HEK293T (cell line): ENCODE data around the gene EEF1A1.
"Not testable (repeated sequence)": the region's sequence is repeated elsewhere in the genome, so short reads cannot be mapped to it uniquely, and the experiment has no call there.

Experiments used
- CTCF ChIA-PET: fragments of 350-600 bp; formaldehyde crosslinking; extraction: SDS; loops from one replicate; lab custom pipeline; 2021; ENCODE audit warnings: antibody characterized with exemption, inconsistent platforms; lab: Yijun Ruan, JAX
- POLR2A ChIA-PET: fragments of 350-600 bp; formaldehyde crosslinking; extraction: SDS; loops from one replicate; lab custom pipeline; 2020; ENCODE audit warnings: antibody characterized with exemption, inconsistent platforms; lab: Yijun Ruan, JAX
- DNase-seq: peaks from one replicate; pipeline ENCODE4 v3.0.0; 2012; ENCODE audit warnings: mixed read lengths; ENCODE audit errors: extremely low spot score
- ARNT ChIP-seq: fragments of 450-650 bp; IDR thresholded peaks from 2 replicates; pipeline ENCODE4 v1.6.1; 2017; ENCODE audit warnings: mild to moderate bottlenecking
- BHLHE40 ChIP-seq: fragments of 450-650 bp; IDR thresholded peaks from 2 replicates; pipeline ENCODE4 v1.6.1; 2016; ENCODE audit warnings: mild to moderate bottlenecking, moderate library complexity, borderline replicate concordance
- CTBP1 ChIP-seq: fragments of 450-650 bp; IDR thresholded peaks from 2 replicates; pipeline ENCODE4 v1.6.1; 2016; ENCODE audit warnings: borderline replicate concordance
- ELF4 ChIP-seq: fragments of 450-650 bp; IDR thresholded peaks from 2 replicates; pipeline ENCODE4 v1.6.1; 2017; ENCODE audit warnings: antibody characterized with exemption
- FOXA1 ChIP-seq: fragments of 450-650 bp; IDR thresholded peaks from 2 replicates; pipeline ENCODE4 v1.6.1; 2016; ENCODE audit warnings: mild to moderate bottlenecking
- FOXK2 ChIP-seq: fragments of 450-650 bp; IDR thresholded peaks from 2 replicates; pipeline ENCODE4 v1.6.1; 2016; ENCODE audit warnings: mild to moderate bottlenecking
- FOXM1 ChIP-seq: fragments of 450-650 bp; IDR thresholded peaks from 2 replicates; pipeline ENCODE4 v1.6.1; 2017; ENCODE audit warnings: mild to moderate bottlenecking, borderline replicate concordance
- HDGF ChIP-seq: fragments of 450-650 bp; IDR thresholded peaks from 2 replicates; pipeline ENCODE4 v1.6.1; 2017; ENCODE audit warnings: antibody characterized with exemption, borderline replicate concordance
- L3MBTL2 ChIP-seq: fragments of 450-650 bp; conservative IDR thresholded peaks from 2 replicates; pipeline ENCODE4 v1.6.1; 2016; ENCODE audit warnings: mild to moderate bottlenecking
- LEF1 ChIP-seq: fragments of 450-650 bp; IDR thresholded peaks from 2 replicates; pipeline ENCODE4 v1.6.1; 2017; ENCODE audit warnings: mild to moderate bottlenecking, borderline replicate concordance
- NFRKB ChIP-seq: fragments of 450-650 bp; IDR thresholded peaks from 2 replicates; pipeline ENCODE4 v1.6.1; 2016; ENCODE audit warnings: mild to moderate bottlenecking, moderate library complexity
- SP1 ChIP-seq: fragments of 450-650 bp; IDR thresholded peaks from 2 replicates; pipeline ENCODE4 v1.6.1; 2017
- SUZ12 ChIP-seq: fragments of 450-650 bp; IDR thresholded peaks from 2 replicates; pipeline ENCODE4 v1.6.1; 2016; ENCODE audit warnings: mild to moderate bottlenecking
- TARDBP ChIP-seq: fragments of 450-650 bp; IDR thresholded peaks from 2 replicates; pipeline ENCODE4 v1.6.1; 2016
- ZNF384 ChIP-seq: fragments of 450-650 bp; IDR thresholded peaks from 2 replicates; pipeline ENCODE4 v1.6.1; 2016
- TF ChIP-seq, protein P1 (sequence below): fragments of 450-650 bp; IDR thresholded peaks from 2 replicates; pipeline ENCODE4 v1.6.1; 2016

EEF1A1 gene

DNA sequence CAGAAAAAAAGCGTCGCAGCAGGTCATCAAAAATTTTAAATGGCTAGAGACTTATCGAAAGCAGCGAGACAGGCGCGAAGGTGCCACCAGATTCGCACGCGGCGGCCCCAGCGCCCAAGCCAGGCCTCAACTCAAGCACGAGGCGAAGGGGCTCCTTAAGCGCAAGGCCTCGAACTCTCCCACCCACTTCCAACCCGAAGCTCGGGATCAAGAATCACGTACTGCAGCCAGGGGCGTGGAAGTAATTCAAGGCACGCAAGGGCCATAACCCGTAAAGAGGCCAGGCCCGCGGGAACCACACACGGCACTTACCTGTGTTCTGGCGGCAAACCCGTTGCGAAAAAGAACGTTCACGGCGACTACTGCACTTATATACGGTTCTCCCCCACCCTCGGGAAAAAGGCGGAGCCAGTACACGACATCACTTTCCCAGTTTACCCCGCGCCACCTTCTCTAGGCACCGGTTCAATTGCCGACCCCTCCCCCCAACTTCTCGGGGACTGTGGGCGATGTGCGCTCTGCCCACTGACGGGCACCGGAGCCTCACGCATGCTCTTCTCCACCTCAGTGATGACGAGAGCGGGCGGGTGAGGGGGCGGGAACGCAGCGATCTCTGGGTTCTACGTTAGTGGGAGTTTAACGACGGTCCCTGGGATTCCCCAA, at the start of gene EEF1A1:
TSS of gene EEF1A1 (minus strand) at position 345 of the 663 bp plus-strand sequence. CDS start 1,006 bp downstream, outside the sequence.
- POLR2A ChIA-PET: interaction anchor here (0.5 to 3.0 kb wide), 41 partner anchors 8 to 132 kb away, joined by 3 to 51 read pairs (median 5); partner anchors contain the start of genes MTO1 and SLC17A5
- CTCF ChIA-PET: interaction anchor here (0.7 to 1.0 kb wide), 4 partner anchors 27 to 120 kb away, joined by 3 to 4 read pairs (median 3); no protein-coding TSS in a partner anchor
- TF ChIP-seq FOXA1 (no peak), ZNF384 (no peak), CTBP1 (0 out of 2 replicates have a peak, but pooled peaks have one; percentile 38), L3MBTL2 (peak; percentile 77), NFRKB (peak; percentile 34; the same call in 1 of the 2 replicates), ELF4 (peak; percentile 98), BHLHE40 (no peak), FOXM1 (no peak), SUZ12 (no peak), SP1 (no peak), ARNT (peak; percentile 78), LEF1 (no peak; the same call in 1 of the 2 replicates), HDGF (no peak), FOXK2 (no peak), TARDBP (no peak)
- TF ChIP-seq, protein P1, sequence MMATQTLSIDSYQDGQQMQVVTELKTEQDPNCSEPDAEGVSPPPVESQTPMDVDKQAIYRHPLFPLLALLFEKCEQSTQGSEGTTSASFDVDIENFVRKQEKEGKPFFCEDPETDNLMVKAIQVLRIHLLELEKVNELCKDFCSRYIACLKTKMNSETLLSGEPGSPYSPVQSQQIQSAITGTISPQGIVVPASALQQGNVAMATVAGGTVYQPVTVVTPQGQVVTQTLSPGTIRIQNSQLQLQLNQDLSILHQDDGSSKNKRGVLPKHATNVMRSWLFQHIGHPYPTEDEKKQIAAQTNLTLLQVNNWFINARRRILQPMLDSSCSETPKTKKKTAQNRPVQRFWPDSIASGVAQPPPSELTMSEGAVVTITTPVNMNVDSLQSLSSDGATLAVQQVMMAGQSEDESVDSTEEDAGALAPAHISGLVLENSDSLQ: peak; percentile 52; the same call in 1 of the 2 replicates
- peak; percentile 93 for DNase-seq

DNA sequence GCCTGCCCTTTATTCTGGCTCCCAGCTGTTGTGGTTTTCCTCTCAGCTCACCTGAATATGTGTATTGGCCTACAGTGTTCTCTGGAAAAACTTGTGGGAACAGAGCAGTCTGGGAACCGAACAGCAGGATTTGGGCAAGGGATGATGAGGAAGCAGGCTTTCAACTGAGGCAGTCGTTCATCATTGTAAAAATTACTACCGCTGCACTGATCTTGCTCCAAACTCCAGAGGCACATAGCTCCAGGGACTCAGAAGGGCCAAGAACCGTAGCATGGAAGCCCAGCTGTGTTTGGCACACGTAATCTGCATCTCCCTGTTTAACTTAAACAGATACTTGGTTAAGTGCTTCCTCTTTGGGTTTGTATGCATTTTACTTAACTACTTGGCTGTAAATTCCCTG, 48.3 kb upstream of the EEF1A1 start:
- ChIA-PET CTCF (interaction anchor here (1.4 kb wide), 1 partner anchor 10 kb away, joined by 4 read pairs; no protein-coding TSS in a partner anchor), POLR2A (interaction anchor here (2.0 kb wide), 1 partner anchor 11 kb away, joined by 6 read pairs; no protein-coding TSS in a partner anchor)
- no peak for TF ChIP-seq ARNT
- TF ChIP-seq NFRKB: no peak
- TF ChIP-seq L3MBTL2: no peak
- TF ChIP-seq ELF4: no peak
- no peak for TF ChIP-seq ZNF384
- no peak for TF ChIP-seq BHLHE40
- TF ChIP-seq FOXA1: no peak
- TF ChIP-seq FOXM1: no peak
- no peak for TF ChIP-seq SP1
- TF ChIP-seq CTBP1: no peak
- no peak for TF ChIP-seq LEF1
- DNase-seq: no peak

DNA sequence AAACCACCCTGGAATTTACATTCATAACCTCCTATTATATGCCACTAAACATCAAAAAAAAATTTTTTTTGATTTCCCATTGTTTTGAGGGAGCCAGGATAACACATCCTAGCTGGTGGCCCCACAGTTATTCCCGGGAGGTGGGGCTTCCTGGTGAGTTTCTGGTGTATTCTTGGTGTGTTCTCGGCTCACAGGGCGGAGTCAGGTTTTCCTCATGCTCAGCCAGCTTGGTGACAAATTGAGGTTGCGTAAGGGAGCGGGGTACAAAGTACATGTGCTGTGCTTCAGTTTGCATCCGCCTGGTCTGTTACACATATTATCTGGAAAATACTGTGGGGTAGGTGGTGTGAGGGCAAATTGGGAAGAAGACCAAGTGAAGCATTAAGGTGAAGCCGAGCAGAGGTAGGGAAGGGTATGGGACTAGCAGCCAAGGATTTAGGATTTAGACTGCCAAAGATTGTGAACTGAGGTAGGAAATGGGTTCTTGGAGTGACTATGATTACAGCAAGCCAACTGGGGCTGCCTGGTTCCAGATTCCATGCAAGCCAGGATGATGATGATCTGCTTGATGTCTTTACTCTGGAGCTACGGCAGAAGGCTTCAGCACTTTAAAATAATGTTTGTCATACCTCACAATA, 46.2 kb upstream of the EEF1A1 start:
- CTCF ChIA-PET: interaction anchor here (1.4 kb wide), 1 partner anchor 19 kb away, joined by 5 read pairs; no protein-coding TSS in a partner anchor
- no peak for TF ChIP-seq NFRKB
- no peak for TF ChIP-seq ARNT
- no peak for TF ChIP-seq ELF4
- no peak for TF ChIP-seq L3MBTL2
- TF ChIP-seq CTBP1: no peak
- TF ChIP-seq SP1: no peak
- no peak for TF ChIP-seq HDGF
- no peak for TF ChIP-seq SUZ12
- no peak for TF ChIP-seq ZNF384
- TF ChIP-seq, protein P1: no peak
- TF ChIP-seq FOXM1: no peak
- no peak for TF ChIP-seq FOXA1
- no peak for TF ChIP-seq BHLHE40
- TF ChIP-seq FOXK2: no peak
- no peak for TF ChIP-seq TARDBP
- TF ChIP-seq LEF1: no peak
- no peak for DNase-seq
- POLR2A ChIA-PET: interaction anchor here (1.2 kb wide), 2 partner anchors 13 to 43 kb away, joined by 4 to 6 read pairs; no protein-coding TSS in a partner anchor

DNA sequence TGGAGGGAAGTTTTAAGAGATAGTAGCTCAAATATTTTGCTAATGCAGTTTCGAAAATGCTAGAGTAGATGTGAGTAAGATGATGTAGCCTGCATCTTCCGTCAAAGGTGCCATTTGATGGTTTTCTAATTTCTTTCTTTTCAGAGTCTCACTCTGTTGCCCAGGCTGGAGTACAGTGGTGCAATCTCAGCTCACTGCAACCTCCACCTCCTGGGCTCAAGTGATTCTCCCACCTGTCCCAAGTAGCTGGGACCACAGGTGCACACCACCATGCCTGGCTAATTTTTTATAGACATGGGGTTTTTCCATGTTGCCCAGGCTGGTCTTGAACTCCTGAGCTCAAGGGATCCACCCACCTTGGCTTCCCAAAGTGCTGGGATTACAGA, 45.6 kb upstream of the EEF1A1 start:
- CTCF ChIA-PET: interaction anchor here (1.4 kb wide), 1 partner anchor 18 kb away, joined by 5 read pairs; no protein-coding TSS in a partner anchor
- POLR2A ChIA-PET: interaction anchor here (1.0 to 1.6 kb wide), 4 partner anchors 13 to 105 kb away, joined by 3 to 6 read pairs (median 4); partner anchors contain the start of gene MTO1
- not testable (repeated sequence) for DNase-seq

DNA sequence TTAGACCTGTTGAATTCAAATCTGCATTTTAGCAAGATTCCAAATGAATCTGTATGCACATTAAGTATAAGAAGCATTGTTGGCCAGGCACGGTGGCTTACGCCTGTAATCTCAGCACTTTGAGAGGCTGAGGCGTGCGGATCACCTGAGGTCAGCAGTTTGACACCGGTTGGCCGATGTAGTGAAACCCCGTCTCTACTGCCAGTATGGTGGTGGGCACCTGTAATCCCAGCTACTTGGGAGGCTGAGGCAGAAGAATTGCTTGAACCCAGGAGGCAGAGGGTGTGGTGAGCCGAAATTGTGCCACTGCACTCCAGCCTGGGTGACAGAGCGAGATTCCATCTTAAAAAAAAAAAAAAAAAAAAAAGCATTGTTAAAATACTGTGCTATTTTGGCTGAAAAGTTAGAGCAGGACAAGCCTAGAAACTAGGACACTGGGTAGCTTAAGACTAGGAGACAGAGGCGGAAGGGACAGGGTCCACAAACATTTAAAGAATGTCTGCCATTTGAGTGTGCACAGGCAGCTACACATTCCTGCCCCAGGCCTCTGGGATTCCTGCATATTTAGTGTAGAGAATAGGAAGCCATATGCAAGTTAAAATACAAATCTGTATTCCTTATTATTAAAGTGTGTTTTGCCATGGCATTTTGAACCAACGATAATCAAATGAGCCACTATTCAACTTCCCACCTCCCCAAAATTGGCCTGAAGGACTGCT, 45.1 kb upstream of the EEF1A1 start:
- POLR2A ChIA-PET: interaction anchor here (1.0 to 1.6 kb wide), 4 partner anchors 14 to 105 kb away, joined by 3 to 6 read pairs (median 4); partner anchors contain the start of gene MTO1

More for the DNA sequence above, 45.1 kb upstream of the EEF1A1 start:
- no peak for DNase-seq
- TF ChIP-seq ELF4: no peak
- TF ChIP-seq L3MBTL2: no peak
- TF ChIP-seq ARNT: no peak
- no peak for TF ChIP-seq SP1
- CTCF ChIA-PET: interaction anchor here (1.2 to 1.4 kb wide), 2 partner anchors 14 to 18 kb away, joined by 5 read pairs; no protein-coding TSS in a partner anchor
